HG03045 (cell line): Measurements from ENCODE around the gene DNAJC22.
A peak's percentile ranks its signal among the peaks of the same experiment; 100 is the strongest.
"Not testable (repeated sequence)": the region's sequence is repeated elsewhere in the genome, so short reads cannot be mapped to it uniquely, and the experiment has no call there.

Experiments
- ATAC-seq: cut with Tn5 transposase; IDR thresholded peaks from one replicate; pipeline ENCODE4 v1.9.1; 2021; ENCODE audit warnings: mild to moderate bottlenecking, moderate library complexity; ENCODE audit not compliant: unreplicated experiment

The DNAJC22 gene

GRCh38 chr12:49346659-49347310 lies at the start of gene DNAJC22:
Gene DNAJC22 (plus strand): TSS chr12:49346888. CDS start chr12:49348873, 1,985 bp downstream.
- no peak for ATAC-seq

DNA sequence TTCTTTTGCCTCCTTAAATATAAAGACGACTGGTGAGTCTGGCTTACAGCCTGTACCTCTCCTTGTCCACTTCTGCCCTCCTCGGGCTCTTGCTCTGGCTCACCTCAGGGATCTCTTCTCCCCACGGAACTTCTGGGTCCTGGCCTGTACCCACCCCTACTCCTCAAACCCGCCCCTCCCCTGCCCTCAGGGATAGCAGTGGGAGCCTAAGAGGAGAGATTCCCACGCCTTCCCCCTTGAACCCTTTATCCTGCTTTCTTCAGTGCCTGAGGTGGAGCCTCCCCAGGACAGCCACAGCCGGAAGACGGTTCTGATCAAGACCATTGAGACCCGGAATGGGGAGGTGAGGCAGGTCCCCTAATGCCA lies 49.0 kb upstream of the DNAJC22 start:
- no peak for ATAC-seq

DNA sequence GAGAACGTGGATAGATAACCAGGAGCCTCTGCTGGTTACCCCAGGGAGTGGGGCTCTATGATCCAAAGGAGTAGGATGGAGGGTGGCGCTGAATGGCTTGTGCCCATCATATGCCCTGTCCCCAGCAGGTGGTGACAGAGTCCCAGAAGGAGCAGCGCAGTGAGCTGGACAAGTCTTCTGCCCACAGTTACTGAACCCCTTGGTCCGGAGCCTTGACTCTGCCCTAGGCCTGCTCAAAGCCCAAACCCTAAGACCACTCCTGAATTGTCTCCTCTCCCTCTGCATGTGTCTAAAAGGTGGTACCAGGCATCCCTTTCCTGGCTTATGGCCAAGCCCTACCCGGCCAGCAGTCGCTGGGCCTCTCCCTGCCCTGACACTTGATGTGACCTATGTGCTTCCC lies 48.5 kb upstream of the DNAJC22 start:
- no peak for ATAC-seq

GRCh38 chr12:49301760-49302159 lies 44.9 kb upstream of the DNAJC22 start:
- no peak for ATAC-seq

GRCh38 chr12:49304161-49304560 lies 42.5 kb upstream of the DNAJC22 start:
- ATAC-seq = no peak

GRCh38 chr12:49305762-49306510 lies 40.8 kb upstream of the DNAJC22 start:
- ATAC-seq = no peak

DNA sequence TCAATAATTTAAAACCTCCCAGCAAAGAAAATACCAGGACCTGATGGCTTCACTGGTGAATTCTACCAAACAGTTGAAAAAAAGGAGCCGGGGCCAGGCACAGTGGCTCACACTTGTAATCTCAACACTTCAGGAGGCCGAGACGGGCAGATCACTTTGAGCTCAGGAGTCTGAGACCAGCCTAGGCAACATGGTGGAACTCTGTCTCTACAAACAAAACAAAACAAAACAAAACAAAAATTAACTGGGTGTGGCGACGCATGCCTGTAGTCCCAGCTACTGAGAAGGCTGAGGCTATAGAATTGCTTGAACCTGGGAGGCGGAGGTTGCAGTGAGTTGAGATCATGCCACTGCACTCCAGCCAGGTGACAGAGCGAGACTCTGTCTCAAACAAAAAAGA lies 37.3 kb upstream of the DNAJC22 start:
- no peak for ATAC-seq

DNA sequence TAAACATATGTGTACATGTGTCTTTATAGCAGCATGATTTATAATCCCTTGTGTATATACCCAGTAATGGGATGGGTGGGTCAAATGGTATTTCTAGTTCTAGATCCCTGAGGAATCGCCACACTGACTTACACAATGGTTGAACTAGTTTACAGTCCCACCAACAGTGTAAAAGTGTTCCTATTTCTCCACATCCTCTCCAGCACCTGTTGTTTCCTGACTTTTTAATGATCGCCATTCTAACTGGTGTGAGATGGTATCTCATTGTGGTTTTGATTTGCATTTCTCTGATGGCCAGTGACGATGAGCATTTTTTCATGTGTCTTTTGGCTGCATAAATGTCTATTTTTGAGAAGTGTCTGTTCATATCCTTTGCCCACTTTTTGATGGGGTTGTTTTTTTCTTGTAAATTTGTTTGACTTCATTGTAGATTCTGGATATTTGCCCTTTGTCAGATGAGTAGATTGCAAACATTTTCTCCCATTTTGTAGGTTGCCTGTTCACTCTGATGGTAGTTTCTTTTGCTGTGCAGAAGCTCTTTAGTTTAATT lies 36.2 kb upstream of the DNAJC22 start:
- ATAC-seq = not testable (repeated sequence)

DNA sequence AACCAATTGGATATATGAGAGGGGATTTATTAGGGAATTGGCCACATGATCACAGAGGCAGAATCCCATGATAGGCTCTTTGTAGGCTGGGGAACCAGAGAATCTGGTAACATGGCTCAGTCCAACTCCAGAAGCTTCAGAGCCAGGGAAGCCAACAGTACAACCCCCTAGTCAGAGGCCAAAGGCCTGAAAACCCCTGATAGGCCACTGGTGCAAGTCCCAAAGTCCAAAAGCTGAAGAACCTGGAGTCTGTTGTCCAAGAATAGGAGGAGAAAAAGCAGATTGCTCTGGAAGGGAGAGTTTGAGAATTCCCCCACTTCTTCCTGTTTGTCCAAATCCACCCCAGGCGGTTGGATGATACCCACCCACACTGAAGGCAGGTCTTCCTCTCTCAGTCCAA lies 31.9 kb upstream of the DNAJC22 start:
- no peak for ATAC-seq

DNA sequence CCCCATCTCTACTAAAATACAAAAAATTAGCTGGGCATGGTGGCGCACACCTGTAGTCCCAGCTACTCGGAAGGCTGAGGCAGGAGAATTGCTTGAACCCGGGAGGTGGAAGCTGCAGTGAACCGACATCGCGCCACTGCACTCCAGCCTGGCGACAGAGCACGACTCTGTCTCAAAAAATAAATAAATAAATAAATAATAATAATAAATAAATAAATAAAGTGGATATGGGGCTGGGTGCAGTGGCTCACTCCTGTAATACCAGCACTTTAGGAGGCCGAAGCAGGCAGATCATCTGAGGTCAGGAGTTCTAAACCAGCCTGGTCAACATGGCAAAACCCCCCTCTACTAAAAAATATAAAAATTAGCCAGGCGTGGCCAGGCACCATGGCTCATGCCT lies 29.6 kb upstream of the DNAJC22 start:
- not testable (repeated sequence) for ATAC-seq

GRCh38 chr12:49320411-49321103 lies 26.1 kb upstream of the DNAJC22 start:
- ATAC-seq = not testable (repeated sequence)

- ATAC-seq = no peak
These were observed 24.4 kb upstream of the DNAJC22 start for GRCh38 chr12:49322367-49322707.

GRCh38 chr12:49322708-49323523 lies 23.8 kb upstream of the DNAJC22 start, which contains the start of gene TROAP:
Gene TROAP (plus strand): TSS chr12:49323255. CDS start chr12:49323609, 354 bp downstream.
- peak; percentile 98 for ATAC-seq

DNA sequence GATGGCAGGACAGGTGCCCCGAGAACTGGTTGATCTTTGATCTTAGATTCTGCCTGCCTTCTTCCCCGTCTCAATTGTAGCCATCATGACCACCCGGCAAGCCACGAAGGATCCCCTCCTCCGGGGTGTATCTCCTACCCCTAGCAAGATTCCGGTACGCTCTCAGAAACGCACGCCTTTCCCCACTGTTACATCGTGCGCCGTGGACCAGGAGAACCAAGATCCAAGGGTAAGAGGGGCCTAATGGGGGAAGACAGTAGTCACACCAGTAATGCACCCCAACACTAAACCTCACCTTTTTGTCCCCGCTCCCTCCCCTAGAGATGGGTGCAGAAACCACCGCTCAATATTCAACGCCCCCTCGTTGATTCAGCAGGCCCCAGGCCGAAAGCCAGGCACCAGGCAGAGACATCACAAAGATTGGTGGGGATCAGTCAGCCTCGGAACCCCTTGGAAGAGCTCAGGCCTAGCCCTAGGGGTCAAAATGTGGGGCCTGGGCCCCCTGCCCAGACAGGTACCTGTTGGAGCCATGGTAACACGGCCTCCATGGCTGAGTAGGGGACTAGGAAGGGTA lies 23.1 kb upstream of the DNAJC22 start:
- ATAC-seq = no peak

- no peak for ATAC-seq
These were observed 21.1 kb upstream of the DNAJC22 start for GRCh38 chr12:49325606-49326005.

DNA sequence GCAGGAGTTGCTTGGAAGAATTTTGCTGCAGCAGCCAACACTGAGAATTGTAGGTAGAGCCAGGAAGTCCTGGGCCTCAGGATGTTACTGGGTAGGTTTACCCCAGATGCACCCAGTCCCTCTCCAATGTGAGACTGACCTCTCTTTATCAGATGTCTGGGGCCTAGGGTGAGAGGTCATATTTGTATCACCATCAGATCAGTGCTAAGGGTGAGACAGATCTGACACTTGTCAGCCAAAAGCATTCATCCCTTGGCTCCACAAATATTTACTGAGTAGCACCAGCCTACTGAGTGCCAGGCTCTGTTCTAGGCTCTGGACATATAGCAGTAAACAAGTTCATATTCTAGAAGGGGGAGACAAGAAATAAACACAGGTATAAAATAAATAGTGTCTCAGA lies 19.3 kb upstream of the DNAJC22 start:
- no peak for ATAC-seq

GRCh38 chr12:49327887-49328286 lies 18.8 kb upstream of the DNAJC22 start:
- no peak for ATAC-seq

DNA sequence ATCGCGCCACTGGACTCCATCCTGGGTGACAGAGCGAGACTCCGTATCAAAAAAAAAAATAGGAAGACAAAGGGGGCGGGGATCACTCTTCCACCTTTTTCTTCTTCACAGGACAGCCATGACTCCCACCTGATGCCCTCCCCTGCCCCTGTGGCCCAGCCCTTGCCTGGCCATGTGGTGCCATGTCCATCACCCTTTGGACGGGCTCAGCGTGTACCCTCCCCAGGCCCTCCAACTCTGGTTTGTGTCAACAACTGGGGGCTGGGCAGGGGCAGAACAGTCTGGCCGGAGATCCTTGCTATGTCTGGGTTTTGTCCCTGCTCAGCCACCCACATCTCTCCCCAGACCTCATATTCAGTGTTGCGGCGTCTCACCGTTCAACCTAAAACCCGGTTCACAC lies 17.9 kb upstream of the DNAJC22 start:
- ATAC-seq = no peak

- no peak for ATAC-seq
These were observed 16.6 kb upstream of the DNAJC22 start for GRCh38 chr12:49330032-49330619.
